NT2/D1 (cell line): Measurements from ENCODE around the gene SH3RF2.
"Not testable (repeated sequence)": the region's sequence is repeated elsewhere in the genome, so short reads cannot be mapped to it uniquely, and the experiment has no call there.

ENCODE experiments used
- SUZ12 ChIP-seq: IDR thresholded peaks from 2 replicates; pipeline ENCODE4 v1.6.1; 2011; ENCODE audit not compliant: insufficient read length, insufficient read depth; ENCODE audit errors: extremely low read depth
- YY1 ChIP-seq: IDR thresholded peaks from 2 replicates; pipeline ENCODE4 v1.6.1; 2011; ENCODE audit not compliant: insufficient read length, insufficient read depth
- ZNF274 ChIP-seq: IDR thresholded peaks from 2 replicates; pipeline ENCODE4 v1.6.1; 2011; ENCODE audit warnings: mild to moderate bottlenecking, low read depth, low read length

DNA sequence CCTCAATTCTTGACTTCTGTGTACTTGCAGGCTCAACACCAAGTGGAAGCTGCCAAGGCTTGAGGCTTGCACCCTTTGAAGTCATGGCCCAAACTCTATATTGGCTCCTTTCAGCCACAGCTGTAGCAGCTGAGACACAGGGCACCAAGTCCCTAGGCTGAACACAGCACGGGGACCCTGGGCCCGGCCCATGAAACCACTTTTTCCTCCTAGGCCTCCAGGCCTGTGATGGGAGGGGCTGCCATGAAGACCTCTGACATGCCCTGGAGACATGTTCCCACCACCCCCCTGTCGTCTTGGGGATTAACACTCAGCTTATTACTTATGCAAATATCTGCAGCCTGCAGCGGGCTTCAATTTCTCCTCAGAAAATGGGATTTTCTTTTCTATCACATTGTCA lies 57.2 kb downstream of the SH3RF2 start:
- not testable (repeated sequence) for TF ChIP-seq YY1, ZNF274, SUZ12
